Gastroesophageal sphincter (tissue), 4 donors: ENCODE data around the gene TRHDE. TPM values are rescaled to one million over a fixed set of nuclear protein-coding genes. Genes with fewer than 3 reads are reported as not detected.
"Not testable (repeated sequence)": the region's sequence is repeated elsewhere in the genome, so short reads cannot be mapped to it uniquely, and the experiment has no call there.

Experiments used
- ATAC-seq: fragments of 150-250 bp; one replicate; pipeline ENCODE4 v1.9.1; 2016; ENCODE audit warnings: mild to moderate bottlenecking, moderate library complexity
- H3K27ac ChIP-seq, 4 donors: fragments of 200-600 bp; sonication (generic) in 3 of 4; 1 replicate in 3 of 4; 2 replicates in 1 of 4; pipeline ENCODE4 v1.5.1; 2016 to 2019
- H3K27me3 ChIP-seq: fragments of 200-600 bp; sonication (generic); one replicate; pipeline ENCODE4 v1.5.1; 2019
- H3K36me3 ChIP-seq, 2 donors: fragments of 200-600 bp; sonication (generic); one replicate each; pipeline ENCODE4 v1.5.1; 2019; ENCODE audit warnings: control low read depth in 1 of 2
- H3K4me1 ChIP-seq, 3 donors: fragments of 200-600 bp; sonication (generic); 1 replicate in 2 of 3; 2 replicates in 1 of 3; pipeline ENCODE4 v1.5.1; 2016 to 2019; ENCODE audit warnings: control low read depth in 2 of 3
- H3K4me3 ChIP-seq, 2 donors: fragments of 200-600 bp; sonication (generic); one replicate each; pipeline ENCODE4 v1.5.1; 2019; ENCODE audit warnings: mild to moderate bottlenecking in 1 of 2, moderate library complexity in 1 of 2
- H3K9me3 ChIP-seq, 3 donors: fragments of 200-600 bp; sonication (generic); one replicate each; pipeline ENCODE4 v1.5.1; 2017 to 2019; ENCODE audit warnings: control low read depth in 2 of 3
- EP300 ChIP-seq: sonication (generic); formaldehyde crosslinking; IDR thresholded peaks from one replicate; pipeline ENCODE4 v1.6.1; 2017; ENCODE audit warnings: antibody characterized with exemption, mild to moderate bottlenecking
- POLR2A ChIP-seq, 2 donors: fragments of 450-650 bp; IDR thresholded peaks; one replicate each; pipeline ENCODE4 v1.6.1; 2017; ENCODE audit warnings: antibody characterized with exemption in 2 of 2, mild to moderate bottlenecking in 2 of 2, moderate library complexity in 1 of 2
- POLR2AphosphoS5 ChIP-seq: sonication (generic); formaldehyde crosslinking; IDR thresholded peaks from one replicate; pipeline ENCODE4 v1.6.1; 2017; ENCODE audit warnings: antibody characterized with exemption
- WGBS, 2 donors: methylation state at CpG; one replicate each; pipeline ENCODE4 v1.1.5; 2018; ENCODE audit warnings: low coverage in 1 of 2; 5-methylcytosine and 5-hydroxymethylcytosine counted together
- total RNA-seq, 4 donors: library from RNA; depleted of rRNA; stranded (reverse); fragments of >200 nt; gene quantifications; one replicate each; pipeline ENCODE4 v1.1.0, GENCODE V29; 2016
- TF ChIP-seq, protein P1 (sequence below), 4 experiments: fragments of 200-600 bp in 2 of 4; fragments of 450-650 bp in 2 of 4; sonication (generic) in 1 of 4; IDR thresholded peaks; one replicate each; pipeline ENCODE4 v1.5.1; 2017 to 2019; ENCODE audit warnings: antibody characterized with exemption in 4 of 4, mild to moderate bottlenecking in 2 of 4, moderate library complexity in 2 of 4

TRHDE gene
- total RNA-seq, 4 donors from 2014 or later = 0.74 to 2.3 (median 1.0) TPM

DNA sequence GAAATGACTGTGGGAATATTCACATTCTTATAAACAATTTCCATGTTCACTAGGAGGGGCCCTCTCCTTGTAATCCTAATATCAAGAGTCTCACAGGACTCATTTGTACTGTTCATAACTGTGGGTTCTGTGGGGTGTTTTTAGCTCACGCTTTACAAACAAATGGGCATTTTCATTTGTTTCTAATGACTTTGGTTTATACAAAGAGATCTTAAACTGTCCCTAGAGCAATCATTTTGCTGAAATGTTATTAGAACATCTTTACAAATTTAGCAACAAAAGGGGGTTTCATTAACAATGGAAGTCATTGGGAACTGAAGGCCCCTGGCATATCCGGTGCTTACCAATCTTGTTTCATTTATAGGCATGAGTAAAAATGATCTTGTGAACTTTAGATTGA, 370.5 kb downstream of the TRHDE start:
- no peak for ATAC-seq
- no peaks in the 10 kb centered on the region for H3K27me3 ChIP-seq
- no peaks in the 10 kb centered on the region for H3K4me1 ChIP-seq
- no peaks in the 10 kb centered on the region for H3K36me3 ChIP-seq
- no peak for TF ChIP-seq POLR2A (IDR thresholded peaks at IDR 0.05)
- TF ChIP-seq, protein P1, sequence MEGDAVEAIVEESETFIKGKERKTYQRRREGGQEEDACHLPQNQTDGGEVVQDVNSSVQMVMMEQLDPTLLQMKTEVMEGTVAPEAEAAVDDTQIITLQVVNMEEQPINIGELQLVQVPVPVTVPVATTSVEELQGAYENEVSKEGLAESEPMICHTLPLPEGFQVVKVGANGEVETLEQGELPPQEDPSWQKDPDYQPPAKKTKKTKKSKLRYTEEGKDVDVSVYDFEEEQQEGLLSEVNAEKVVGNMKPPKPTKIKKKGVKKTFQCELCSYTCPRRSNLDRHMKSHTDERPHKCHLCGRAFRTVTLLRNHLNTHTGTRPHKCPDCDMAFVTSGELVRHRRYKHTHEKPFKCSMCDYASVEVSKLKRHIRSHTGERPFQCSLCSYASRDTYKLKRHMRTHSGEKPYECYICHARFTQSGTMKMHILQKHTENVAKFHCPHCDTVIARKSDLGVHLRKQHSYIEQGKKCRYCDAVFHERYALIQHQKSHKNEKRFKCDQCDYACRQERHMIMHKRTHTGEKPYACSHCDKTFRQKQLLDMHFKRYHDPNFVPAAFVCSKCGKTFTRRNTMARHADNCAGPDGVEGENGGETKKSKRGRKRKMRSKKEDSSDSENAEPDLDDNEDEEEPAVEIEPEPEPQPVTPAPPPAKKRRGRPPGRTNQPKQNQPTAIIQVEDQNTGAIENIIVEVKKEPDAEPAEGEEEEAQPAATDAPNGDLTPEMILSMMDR (IDR thresholded peaks at IDR 0.05) = no peak
- no peak for TF ChIP-seq POLR2AphosphoS5
- no peak overlapping the region for H3K4me3 ChIP-seq
- 65 to 71% methylated on average over 2 of the region's 2 CpGs for WGBS, 2 donors
- no peak overlapping the region for H3K27ac ChIP-seq
- H3K9me3 ChIP-seq = no peaks in the 10 kb centered on the region

GRCh38 chr12:72647139-72647538, 375.0 kb downstream of the TRHDE start:
- H3K27ac ChIP-seq = no peak overlapping the region
- no peak overlapping the region for H3K4me3 ChIP-seq
- no peaks in the 10 kb centered on the region for H3K4me1 ChIP-seq
- TF ChIP-seq POLR2AphosphoS5 = no peak
- ATAC-seq = no peak
- H3K36me3 ChIP-seq = no peaks in the 10 kb centered on the region
- no peaks in the 10 kb centered on the region for H3K27me3 ChIP-seq
- H3K9me3 ChIP-seq = no peaks in the 10 kb centered on the region

- Histone ChIP-seq H3K27ac (no peak overlapping the region), H3K27me3 (no peaks in the 10 kb centered on the region), H3K9me3 (no peaks in the 10 kb centered on the region), H3K36me3 (no peaks in the 10 kb centered on the region), H3K4me1 (no peaks in the 10 kb centered on the region), H3K4me3 (no peak overlapping the region)
- ATAC-seq = no peak
- TF ChIP-seq POLR2A (IDR thresholded peaks at IDR 0.05) (no peak), EP300 (no peak), POLR2AphosphoS5 (no peak)
- TF ChIP-seq, protein P1 (IDR thresholded peaks at IDR 0.05) = no peak
Measured at GRCh38 chr12:72658615-72659014, 386.4 kb downstream of the TRHDE start.

- H3K4me1 ChIP-seq, H3K27me3 ChIP-seq, H3K9me3 ChIP-seq, H3K36me3 ChIP-seq, H3K4me3 ChIP-seq, H3K27ac ChIP-seq, ATAC-seq: not testable (repeated sequence)
- 77 to 100% methylated on average over 5 to 7 of the region's 7 CpGs for WGBS, 2 donors
Measured at GRCh38 chr12:72660174-72660573, 388.0 kb downstream of the TRHDE start.

DNA sequence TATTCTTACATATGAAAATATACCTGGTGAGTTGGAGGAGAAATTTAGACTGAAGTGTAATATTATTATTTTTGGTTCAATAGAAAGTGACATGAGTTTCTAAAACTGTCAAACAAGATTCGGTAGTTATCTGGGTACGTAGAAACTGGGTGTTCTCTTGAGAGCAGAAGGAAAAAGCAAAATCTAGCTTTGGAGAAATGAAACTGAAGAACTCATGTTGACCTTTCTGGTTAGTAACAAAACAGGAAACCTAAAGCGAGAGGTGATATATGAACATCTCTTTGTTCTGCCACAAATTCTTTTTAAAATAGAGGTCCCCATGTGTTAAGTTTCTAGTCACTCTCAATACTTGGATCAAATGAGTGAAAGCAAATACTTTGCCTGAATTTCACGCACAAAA, 401.7 kb downstream of the TRHDE start:
- Histone ChIP-seq H3K27ac (no peak overlapping the region), H3K36me3 (no peaks in the 10 kb centered on the region), H3K27me3 (no peaks in the 10 kb centered on the region), H3K9me3 (no peaks in the 10 kb centered on the region), H3K4me3 (no peak overlapping the region), H3K4me1 (no peaks in the 10 kb centered on the region)
- no peak for ATAC-seq
- 65 to 76% methylated on average over 4 of the region's 4 CpGs for WGBS, 2 donors
- TF ChIP-seq POLR2AphosphoS5 (no peak), POLR2A (IDR thresholded peaks at IDR 0.05) (no peak), EP300 (no peak)
- TF ChIP-seq, protein P1 (IDR thresholded peaks at IDR 0.05) = no peak

- no peak for TF ChIP-seq POLR2AphosphoS5
- TF ChIP-seq, protein P1 (IDR thresholded peaks at IDR 0.05) = no peak
- TF ChIP-seq EP300 = no peak
- no peak for TF ChIP-seq POLR2A (IDR thresholded peaks at IDR 0.05)
- Histone ChIP-seq H3K27me3 (no peaks in the 10 kb centered on the region), H3K4me1 (no peaks in the 10 kb centered on the region), H3K27ac (no peak overlapping the region), H3K9me3 (no peaks in the 10 kb centered on the region), H3K36me3 (no peaks in the 10 kb centered on the region), H3K4me3 (no peak overlapping the region)
- WGBS, 2 donors = 78 to 83% methylated on average over 1 of the region's 1 CpG
- no peak for ATAC-seq
Measured at GRCh38 chr12:72676556-72676955, 404.4 kb downstream of the TRHDE start.
